KG1 (cell line): ENCODE results near the gene NEDD9.

Experiments used
- DNase-seq: peaks from one replicate; lab custom pipeline; 2025; lab: John Stamatoyannopoulos, UW

The NEDD9 gene

GRCh38 chr6:11232193-11232769 lies at the start of gene NEDD9:
NEDD9 (minus strand) TSS chr6:11232668; CDS start chr6:11232515, 153 bp downstream.
- peak; percentile 22 for DNase-seq

GRCh38 chr6:11282245-11282644 lies 49.8 kb upstream of the NEDD9 start:
- no peak for DNase-seq

- no peak for DNase-seq
Measured at GRCh38 chr6:11280394-11280793, 47.9 kb upstream of the NEDD9 start.

GRCh38 chr6:11279284-11279689 lies 46.8 kb upstream of the NEDD9 start:
- no peak for DNase-seq

- no peak for DNase-seq
Measured at GRCh38 chr6:11278207-11278559, 45.7 kb upstream of the NEDD9 start.

- no peak for DNase-seq
Measured at GRCh38 chr6:11277275-11278206, 45.1 kb upstream of the NEDD9 start.

- no peak for DNase-seq
Measured at GRCh38 chr6:11276911-11277274, 44.4 kb upstream of the NEDD9 start.

- no peak for DNase-seq
Measured at GRCh38 chr6:11276228-11276627, 43.8 kb upstream of the NEDD9 start.

- DNase-seq, result no peak
Measured at GRCh38 chr6:11275598-11275997, 43.1 kb upstream of the NEDD9 start.

GRCh38 chr6:11273406-11274065 lies 41.1 kb upstream of the NEDD9 start:
- DNase-seq, result no peak

GRCh38 chr6:11272491-11273192 lies 40.2 kb upstream of the NEDD9 start:
- DNase-seq, result no peak

- DNase-seq, result no peak
Measured at GRCh38 chr6:11271228-11272020, 39.0 kb upstream of the NEDD9 start.

GRCh38 chr6:11270030-11271027 lies 37.9 kb upstream of the NEDD9 start:
- DNase-seq, result no peak

GRCh38 chr6:11268978-11269377 lies 36.5 kb upstream of the NEDD9 start:
- no peak for DNase-seq

- no peak for DNase-seq
Measured at GRCh38 chr6:11266926-11267325, 34.5 kb upstream of the NEDD9 start.

- no peak for DNase-seq
Measured at GRCh38 chr6:11265932-11266331, 33.5 kb upstream of the NEDD9 start.

- no peak for DNase-seq
Measured at GRCh38 chr6:11264100-11264499, 31.6 kb upstream of the NEDD9 start.

GRCh38 chr6:11263291-11263775 lies 30.9 kb upstream of the NEDD9 start:
- no peak for DNase-seq

- no peak for DNase-seq
Measured at GRCh38 chr6:11262242-11262641, 29.8 kb upstream of the NEDD9 start.
